ENCODE results near the gene MPRIP. TPM values are rescaled to one million over a fixed set of nuclear protein-coding genes. Genes with fewer than 3 reads are reported as not detected.
A peak's percentile ranks its signal among the peaks of the same experiment; 100 is the strongest.
"Not testable (repeated sequence)": the region's sequence is repeated elsewhere in the genome, so short reads cannot be mapped to it uniquely, and the experiment has no call there.

MPRIP gene
- total and polyA plus RNA-seq, 7 donors, result 43.2 to 113 (median 77.4) TPM

DNA sequence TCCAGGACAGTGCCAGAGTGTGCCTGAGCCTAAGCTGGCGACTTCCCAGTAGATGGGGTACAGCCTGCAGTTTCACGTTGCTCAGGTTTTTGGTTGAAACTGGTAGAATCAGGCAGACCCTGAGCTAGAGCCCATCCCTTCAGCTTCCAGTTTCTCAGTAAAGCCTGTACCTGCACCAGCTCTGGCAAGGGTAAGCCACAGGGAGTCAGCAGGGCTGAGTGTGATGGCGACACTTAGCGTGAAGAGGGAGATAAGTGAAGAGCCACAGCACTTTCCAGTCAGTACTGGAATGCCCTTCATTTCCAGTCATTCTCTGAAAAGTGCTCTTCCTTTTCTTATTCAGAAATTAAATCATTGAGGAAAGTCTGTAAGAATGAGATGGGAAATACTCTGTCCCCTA lies 141.5 kb downstream of the MPRIP start:
- intact Hi-C loops (cut with DNase I), result no loop called here
- H3K36me3 ChIP-seq, result peaks cover 21 to 82% (median 28%) of the 10 kb centered on the region in 4 donors
- peaks cover 0 to 8% (median 5%) of the 10 kb centered on the region in 4 donors for H3K4me1 ChIP-seq
- 91 to 92% methylated on average over 4 of the region's 4 CpGs for WGBS, 2 donors
- H3K9me3 ChIP-seq, result no peaks in the 10 kb centered on the region
- no peak overlapping the region for H3K4me3 ChIP-seq
- no peak for DNase-seq
- H3K27ac ChIP-seq, result no peak overlapping the region
- no peaks in the 10 kb centered on the region for H3K27me3 ChIP-seq
- TF ChIP-seq POLR2AphosphoS5 (IDR thresholded peaks at IDR 0.05) (no peak), POLR2A (IDR thresholded peaks at IDR 0.05) (no peak), EP300 (IDR thresholded peaks at IDR 0.05) (no peak)
- TF ChIP-seq, protein P1, sequence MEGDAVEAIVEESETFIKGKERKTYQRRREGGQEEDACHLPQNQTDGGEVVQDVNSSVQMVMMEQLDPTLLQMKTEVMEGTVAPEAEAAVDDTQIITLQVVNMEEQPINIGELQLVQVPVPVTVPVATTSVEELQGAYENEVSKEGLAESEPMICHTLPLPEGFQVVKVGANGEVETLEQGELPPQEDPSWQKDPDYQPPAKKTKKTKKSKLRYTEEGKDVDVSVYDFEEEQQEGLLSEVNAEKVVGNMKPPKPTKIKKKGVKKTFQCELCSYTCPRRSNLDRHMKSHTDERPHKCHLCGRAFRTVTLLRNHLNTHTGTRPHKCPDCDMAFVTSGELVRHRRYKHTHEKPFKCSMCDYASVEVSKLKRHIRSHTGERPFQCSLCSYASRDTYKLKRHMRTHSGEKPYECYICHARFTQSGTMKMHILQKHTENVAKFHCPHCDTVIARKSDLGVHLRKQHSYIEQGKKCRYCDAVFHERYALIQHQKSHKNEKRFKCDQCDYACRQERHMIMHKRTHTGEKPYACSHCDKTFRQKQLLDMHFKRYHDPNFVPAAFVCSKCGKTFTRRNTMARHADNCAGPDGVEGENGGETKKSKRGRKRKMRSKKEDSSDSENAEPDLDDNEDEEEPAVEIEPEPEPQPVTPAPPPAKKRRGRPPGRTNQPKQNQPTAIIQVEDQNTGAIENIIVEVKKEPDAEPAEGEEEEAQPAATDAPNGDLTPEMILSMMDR (IDR thresholded peaks at IDR 0.05), result no peak

DNA sequence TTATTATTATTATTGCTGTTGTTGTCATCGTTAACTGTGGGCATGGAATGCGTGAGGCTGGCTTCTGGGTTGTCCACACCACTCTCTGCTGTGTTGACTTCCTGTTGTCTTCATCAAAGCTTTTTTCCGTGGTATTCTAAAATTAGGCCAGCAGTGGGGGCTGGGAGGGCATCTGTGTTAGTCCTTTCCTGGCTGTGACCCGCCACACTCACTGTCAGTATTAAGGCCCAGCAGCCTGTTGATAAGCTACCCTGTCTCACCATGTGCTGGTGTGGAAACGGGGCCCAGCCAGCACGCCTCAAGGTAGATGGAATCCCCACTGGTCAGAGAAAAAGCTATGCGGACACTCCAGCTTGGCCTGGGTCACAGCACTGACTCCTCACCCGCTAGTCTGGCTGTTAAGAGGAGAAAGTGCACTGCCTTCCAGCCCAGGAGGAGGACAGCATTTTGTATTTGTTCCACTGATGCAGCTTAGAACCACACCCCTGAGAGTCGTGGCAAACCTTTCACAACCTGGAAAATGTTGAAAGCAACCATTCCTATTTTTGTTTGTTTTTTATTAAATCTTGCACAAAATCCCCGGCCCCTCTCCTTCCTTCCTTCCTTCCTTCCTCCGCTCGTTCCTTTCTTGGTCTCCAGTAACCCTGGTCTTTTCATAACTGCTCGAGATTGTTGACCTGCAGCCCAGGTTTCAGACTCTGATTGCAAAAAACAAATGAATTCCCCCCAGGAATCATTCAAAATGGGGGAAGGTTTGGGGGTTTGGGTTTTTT lies 142.9 kb downstream of the MPRIP start:
- Histone ChIP-seq H3K4me1 (peaks cover 0 to 20% (median 16%) of the 10 kb centered on the region in 4 donors), H3K36me3 (peaks cover 9 to 68% (median 19%) of the 10 kb centered on the region in 4 donors)
- 61 to 76% methylated on average over 13 of the region's 13 CpGs for WGBS, 2 donors
- H3K27ac ChIP-seq; DNase-seq; intact Hi-C loops (cut with DNase I); H3K9me3 ChIP-seq; H3K27me3 ChIP-seq; H3K4me3 ChIP-seq: not testable (repeated sequence)

DNA sequence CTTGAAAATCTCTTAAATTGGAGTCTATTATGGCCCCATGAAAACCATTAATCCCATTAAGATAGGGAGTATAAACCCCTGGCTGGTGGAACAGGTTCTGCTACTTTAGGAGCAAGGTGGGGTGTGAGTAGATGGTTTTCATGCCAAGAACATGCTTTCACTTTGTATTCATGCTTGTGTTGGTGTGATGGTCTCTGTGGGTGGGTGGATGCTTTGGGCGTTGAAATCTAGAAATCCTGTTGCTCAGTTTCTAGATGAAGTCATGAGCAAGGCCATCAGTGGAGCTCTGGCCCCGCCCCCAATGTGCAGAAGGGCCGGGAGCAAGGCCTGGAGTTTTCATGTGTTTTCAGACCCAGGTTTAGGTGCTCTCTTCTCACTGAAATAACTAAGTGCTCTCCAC lies 143.8 kb downstream of the MPRIP start:
- Histone ChIP-seq H3K27me3 (no peaks in the 10 kb centered on the region), H3K27ac (peak overlapping the region; percentile 2 to 46 (median 7))
- 19 to 53% methylated on average over 3 of the region's 3 CpGs for WGBS, 2 donors

DNA sequence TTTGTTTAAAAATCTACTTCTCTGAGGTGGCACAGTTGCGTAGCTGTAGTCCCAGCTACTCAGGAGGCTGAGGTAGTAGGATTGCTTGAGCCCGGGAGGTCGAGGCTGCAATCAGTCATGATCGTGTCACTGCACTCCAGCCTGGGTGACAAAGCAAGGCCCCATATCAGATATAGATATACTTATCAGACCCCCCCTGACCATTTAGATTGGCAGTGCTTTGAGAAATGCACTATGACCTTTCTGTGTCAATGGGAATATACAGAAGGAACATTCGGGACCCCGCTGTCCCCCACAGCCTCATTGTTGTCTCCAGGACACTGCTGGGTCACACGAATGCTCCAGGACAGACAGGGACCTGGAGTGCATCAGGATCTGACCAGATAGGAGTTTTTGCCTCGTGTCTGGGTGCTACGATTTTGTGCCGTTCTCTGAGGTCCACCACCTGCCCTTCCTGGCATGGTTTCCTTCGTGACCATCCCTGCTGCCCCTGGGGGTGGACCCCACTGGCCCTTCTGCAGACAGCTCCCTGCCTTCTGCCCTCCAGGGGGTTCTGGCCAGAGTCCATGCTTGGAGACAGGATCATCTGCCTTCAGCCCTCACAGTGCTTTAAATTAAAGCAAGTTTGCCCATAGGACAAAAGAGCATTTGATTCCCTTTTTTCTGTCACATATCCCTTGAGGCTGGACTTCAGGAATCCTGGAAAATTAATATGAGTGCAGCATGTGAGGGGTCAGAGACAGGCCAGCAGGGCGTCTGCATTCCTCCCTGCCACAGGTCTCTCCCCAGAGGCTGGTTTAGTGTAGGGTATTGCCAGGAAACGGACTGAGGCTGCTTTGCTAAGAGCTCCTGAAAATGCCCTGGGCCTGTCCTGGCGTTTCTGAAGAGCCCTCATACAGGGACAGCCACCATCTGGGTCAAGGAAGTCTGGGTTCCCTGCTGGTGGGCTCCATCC lies 144.6 kb downstream of the MPRIP start:
- Histone ChIP-seq H3K9me3 (no peaks in the 10 kb centered on the region), H3K4me3 (no peak overlapping the region), H3K27ac (peak overlapping the region; percentile 5 to 46 (median 7)), H3K27me3 (no peaks in the 10 kb centered on the region), H3K4me1 (peaks cover 0 to 36% (median 32%) of the 10 kb centered on the region in 4 donors), H3K36me3 (peaks cover 1 to 51% (median 7%) of the 10 kb centered on the region in 4 donors)
- 87% methylated on average over 14 of the region's 14 CpGs for WGBS, 2 donors
- no peak for DNase-seq
- intact Hi-C loops (cut with DNase I), result no loop called here
- TF ChIP-seq, protein P1 (IDR thresholded peaks at IDR 0.05), result no peak
- TF ChIP-seq POLR2AphosphoS5 (IDR thresholded peaks at IDR 0.05) (no peak), EP300 (IDR thresholded peaks at IDR 0.05) (no peak), POLR2A (IDR thresholded peaks at IDR 0.05) (no peak)

More for the DNA sequence above, 143.8 kb downstream of the MPRIP start:
- DNase-seq, result no peak
- Histone ChIP-seq H3K4me3 (no peak overlapping the region), H3K36me3 (peaks cover 3 to 59% (median 11%) of the 10 kb centered on the region in 4 donors), H3K9me3 (no peaks in the 10 kb centered on the region), H3K4me1 (peaks cover 0 to 29% (median 25%) of the 10 kb centered on the region in 4 donors)
- intact Hi-C loops (cut with DNase I), result no loop called here
- TF ChIP-seq POLR2A (IDR thresholded peaks at IDR 0.05) (no peak), EP300 (IDR thresholded peaks at IDR 0.05) (no peak)
- TF ChIP-seq, protein P1 (IDR thresholded peaks at IDR 0.05), result no peak

DNA sequence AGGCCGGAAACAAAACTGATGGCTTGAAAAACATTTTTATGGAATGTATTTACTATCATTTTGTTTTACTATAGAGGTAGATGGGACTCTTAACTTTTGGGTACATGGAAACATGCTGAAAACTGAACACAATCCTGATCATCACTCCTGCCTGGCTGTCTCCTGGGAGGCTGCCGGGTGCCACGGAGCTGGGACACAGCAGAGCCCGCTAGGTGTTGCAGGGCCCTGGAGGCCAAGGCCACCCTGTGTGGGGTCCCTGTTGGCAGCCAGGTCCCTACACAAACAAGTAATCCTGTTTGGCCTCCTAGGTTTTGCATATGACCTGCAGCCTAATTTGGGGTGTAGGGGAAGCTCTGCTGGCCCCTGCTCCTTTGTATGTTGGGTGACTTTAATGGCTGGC lies 146.3 kb downstream of the MPRIP start:
- TF ChIP-seq, protein P1 (IDR thresholded peaks at IDR 0.05), result no peak
- TF ChIP-seq EP300 (IDR thresholded peaks at IDR 0.05), result no peak

More for the DNA sequence above, 146.3 kb downstream of the MPRIP start:
- Histone ChIP-seq H3K9me3 (no peaks in the 10 kb centered on the region), H3K4me1 (peaks cover 0 to 50% (median 49%) of the 10 kb centered on the region in 4 donors), H3K36me3 (peaks cover 0 to 34% (median 0%) of the 10 kb centered on the region in 4 donors), H3K4me3 (no peak overlapping the region), H3K27me3 (no peaks in the 10 kb centered on the region), H3K27ac (peak overlapping the region in 1 of 4 donors; percentile 89)
- 95 to 98% methylated on average over 4 of the region's 4 CpGs for WGBS, 2 donors
- no peak for DNase-seq
- intact Hi-C loops (cut with DNase I), result no loop called here

All from sigmoid colon (tissue), 7 donors.